ENCODE results near the gene ABCB11.

Gene ABCB11

DNA sequence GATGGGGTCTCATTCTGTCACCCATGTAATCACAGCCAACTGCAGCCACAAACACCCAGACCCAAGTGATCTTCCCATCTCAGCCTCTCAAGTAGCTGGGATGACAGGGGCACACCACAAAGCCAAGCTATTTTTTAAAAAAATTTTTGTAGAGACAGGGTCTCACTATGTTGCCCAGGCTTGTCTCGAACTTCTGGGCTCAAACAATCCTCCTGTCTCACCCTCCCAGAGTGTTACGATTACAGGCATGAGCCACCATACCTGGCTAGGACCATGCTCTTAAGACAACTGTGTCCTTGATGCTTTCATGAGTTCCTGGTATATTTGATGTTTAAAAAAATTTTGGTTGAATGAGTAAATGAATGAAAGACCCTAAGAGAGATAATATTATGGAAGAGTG is 19.4 kb downstream of the ABCB11 start:
- H4K12ac ChIP-seq (ENCODE audit: low read depth, low read length): no peak overlapping the region
- no peak overlapping the region for H3K23ac ChIP-seq (ENCODE audit: low read length)
- no peak overlapping the region for H3K18ac ChIP-seq (ENCODE audit: low read length)
- no peak overlapping the region for H2AK5ac ChIP-seq (ENCODE audit: low read length)
- no peaks in the 10 kb centered on the region for H3K9me3 ChIP-seq (ENCODE audit: insufficient read depth, low read depth, low read length)
- DNase-seq: no peak
- no peak overlapping the region for H2BK5ac ChIP-seq (ENCODE audit: low read depth, low read length, poor library complexity)
- H2BK12ac ChIP-seq (ENCODE audit: low read length): no peak overlapping the region
- no peaks in the 10 kb centered on the region for H3K79me1 ChIP-seq (ENCODE audit: low read length)
- no peaks in the 10 kb centered on the region for H3K27me3 ChIP-seq (ENCODE audit: insufficient read depth, low read length)
- no peak overlapping the region for H3K4ac ChIP-seq (ENCODE audit: low read depth, low read length)
- H3K4me2 ChIP-seq (ENCODE audit: low read length): no peak overlapping the region
- H3K4me3 ChIP-seq (ENCODE audit: low read depth, low read length): no peak overlapping the region
- WGBS (ENCODE audit: extremely low coverage, insufficient coverage, insufficient read length): no CpG with 5 or more reads among the region's 2 CpGs
- H2AFZ ChIP-seq (ENCODE audit: insufficient read depth, low read length, poor library complexity): no peak overlapping the region
- peaks cover 0 to 2% of the 10 kb centered on the region in 2 experiments for H3K4me1 ChIP-seq (ENCODE audit: control insufficient read depth in 1 of 2, insufficient read depth in 2 of 2, low read length in 2 of 2)
- no peaks in the 10 kb centered on the region for H3K79me2 ChIP-seq (ENCODE audit: control insufficient read depth, insufficient read depth, low read length, poor library complexity)
- H3K27ac ChIP-seq (ENCODE audit: low read depth, low read length): no peak overlapping the region
- H3K9ac ChIP-seq (ENCODE audit: low read length): no peak overlapping the region
- H3K36me3 ChIP-seq (ENCODE audit: control insufficient read depth in 1 of 2, insufficient read depth in 2 of 2, low read length in 2 of 2): no peaks in the 10 kb centered on the region
- H2BK120ac ChIP-seq (ENCODE audit: insufficient read depth, low read length, poor library complexity): no peak overlapping the region
- no peak overlapping the region for H4K91ac ChIP-seq (ENCODE audit: low read depth, low read length)
- no peak overlapping the region for H4K8ac ChIP-seq (ENCODE audit: low read depth, low read length)
- no peak overlapping the region for H3K14ac ChIP-seq (ENCODE audit: low read length)

- Histone ChIP-seq H2BK120ac (ENCODE audit: insufficient read depth, low read length, poor library complexity) (no peak overlapping the region), H3K14ac (ENCODE audit: low read length) (no peak overlapping the region), H2BK5ac (ENCODE audit: low read depth, low read length, poor library complexity) (no peak overlapping the region), H3K79me2 (ENCODE audit: control insufficient read depth, insufficient read depth, low read length, poor library complexity) (no peaks in the 10 kb centered on the region), H3K27me3 (ENCODE audit: insufficient read depth, low read length) (no peaks in the 10 kb centered on the region), H3K79me1 (ENCODE audit: low read length) (no peaks in the 10 kb centered on the region), H3K4me3 (ENCODE audit: low read depth, low read length) (no peak overlapping the region), H3K23ac (ENCODE audit: low read length) (no peak overlapping the region), H3K4me2 (ENCODE audit: low read length) (no peak overlapping the region), H4K91ac (ENCODE audit: low read depth, low read length) (no peak overlapping the region), H2AFZ (ENCODE audit: insufficient read depth, low read length, poor library complexity) (no peak overlapping the region), H3K27ac (ENCODE audit: low read depth, low read length) (no peak overlapping the region), H3K4me1 (ENCODE audit: control insufficient read depth in 1 of 2, insufficient read depth in 2 of 2, low read length in 2 of 2) (no peaks in the 10 kb centered on the region), H4K8ac (ENCODE audit: low read depth, low read length) (no peak overlapping the region), H3K4ac (ENCODE audit: low read depth, low read length) (no peak overlapping the region), H3K9me3 (ENCODE audit: insufficient read depth, low read depth, low read length) (no peaks in the 10 kb centered on the region), H3K36me3 (ENCODE audit: control insufficient read depth in 1 of 2, insufficient read depth in 2 of 2, low read length in 2 of 2) (no peaks in the 10 kb centered on the region), H3K18ac (ENCODE audit: low read length) (no peak overlapping the region), H4K12ac (ENCODE audit: low read depth, low read length) (no peak overlapping the region), H3K9ac (ENCODE audit: low read length) (no peak overlapping the region), H2AK5ac (ENCODE audit: low read length) (no peak overlapping the region), H2BK12ac (ENCODE audit: low read length) (no peak overlapping the region)
- WGBS (ENCODE audit: extremely low coverage, insufficient coverage, insufficient read length): no CpG with 5 or more reads among the region's 8 CpGs
- DNase-seq: no peak
Measured at GRCh38 chr2:169010633-169011460, 20.3 kb downstream of the ABCB11 start.

DNA sequence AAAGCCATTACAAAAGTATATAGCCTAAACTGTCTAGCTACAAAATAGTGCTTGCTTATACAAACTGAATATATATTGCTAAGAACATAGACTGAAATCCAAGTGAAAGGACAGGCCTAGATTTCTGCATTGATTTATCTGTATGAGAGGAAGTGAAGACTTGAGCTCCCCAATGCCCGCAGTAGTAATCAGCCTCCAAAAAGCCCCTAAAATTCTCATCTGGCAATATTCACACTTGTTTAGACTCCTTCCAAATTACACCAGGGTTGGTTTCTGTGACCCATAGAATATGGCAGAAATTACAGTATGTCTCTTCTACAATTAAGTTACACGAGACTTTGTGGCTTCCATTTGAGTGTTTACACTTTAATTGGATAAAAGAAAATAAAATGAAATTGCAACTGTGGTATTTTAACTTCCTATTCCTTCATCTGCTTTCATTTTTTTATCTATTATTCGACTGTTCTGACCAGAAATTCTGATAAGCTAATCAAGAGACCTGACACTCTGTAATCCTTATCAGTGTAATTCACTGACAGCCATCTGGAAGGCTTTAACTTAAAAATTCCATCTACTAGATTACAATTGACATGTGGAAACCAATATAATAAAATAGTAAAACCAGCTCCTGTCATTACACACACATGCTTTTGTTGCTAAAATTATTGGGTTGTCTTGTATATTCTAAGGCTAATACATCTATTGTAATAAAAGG is 21.1 kb downstream of the ABCB11 start:
- Histone ChIP-seq H3K79me1 (ENCODE audit: low read length) (no peaks in the 10 kb centered on the region), H3K9ac (ENCODE audit: low read length) (no peak overlapping the region), H2BK5ac (ENCODE audit: low read depth, low read length, poor library complexity) (no peak overlapping the region), H2AFZ (ENCODE audit: insufficient read depth, low read length, poor library complexity) (no peak overlapping the region), H4K91ac (ENCODE audit: low read depth, low read length) (no peak overlapping the region), H3K36me3 (ENCODE audit: control insufficient read depth in 1 of 2, insufficient read depth in 2 of 2, low read length in 2 of 2) (no peaks in the 10 kb centered on the region), H3K4me2 (ENCODE audit: low read length) (no peak overlapping the region), H3K4me3 (ENCODE audit: low read depth, low read length) (no peak overlapping the region), H4K12ac (ENCODE audit: low read depth, low read length) (no peak overlapping the region), H3K18ac (ENCODE audit: low read length) (no peak overlapping the region), H2AK5ac (ENCODE audit: low read length) (no peak overlapping the region), H3K27me3 (ENCODE audit: insufficient read depth, low read length) (no peaks in the 10 kb centered on the region), H3K79me2 (ENCODE audit: control insufficient read depth, insufficient read depth, low read length, poor library complexity) (no peaks in the 10 kb centered on the region), H3K4ac (ENCODE audit: low read depth, low read length) (no peak overlapping the region), H3K27ac (ENCODE audit: low read depth, low read length) (no peak overlapping the region), H3K14ac (ENCODE audit: low read length) (no peak overlapping the region), H2BK120ac (ENCODE audit: insufficient read depth, low read length, poor library complexity) (no peak overlapping the region), H3K4me1 (ENCODE audit: control insufficient read depth in 1 of 2, insufficient read depth in 2 of 2, low read length in 2 of 2) (no peaks in the 10 kb centered on the region), H3K23ac (ENCODE audit: low read length) (no peak overlapping the region), H4K8ac (ENCODE audit: low read depth, low read length) (no peak overlapping the region), H3K9me3 (ENCODE audit: insufficient read depth, low read depth, low read length) (no peaks in the 10 kb centered on the region), H2BK12ac (ENCODE audit: low read length) (no peak overlapping the region)
- no CpG with 5 or more reads among the region's 3 CpGs for WGBS (ENCODE audit: extremely low coverage, insufficient coverage, insufficient read length)
- DNase-seq: no peak

DNA sequence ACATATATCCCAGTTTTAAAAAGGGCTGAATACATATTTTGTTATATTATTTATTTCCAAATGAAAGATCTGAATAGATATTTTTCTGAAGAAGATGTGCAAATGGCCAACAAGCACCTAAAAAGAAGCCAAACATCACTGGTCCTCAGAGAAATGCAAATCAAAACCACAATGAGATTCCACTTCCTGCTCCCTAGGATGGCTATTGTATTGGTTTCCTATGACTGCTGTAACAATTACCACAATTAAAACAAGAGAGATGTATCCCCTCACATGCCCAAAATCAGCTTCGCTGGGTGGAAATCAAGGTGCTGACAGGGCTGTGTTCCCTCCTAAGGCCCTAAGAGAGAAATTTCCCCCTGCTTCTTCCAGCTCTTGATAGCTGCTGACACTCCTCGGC is 23.2 kb downstream of the ABCB11 start:
- Histone ChIP-seq H3K14ac (ENCODE audit: low read length) (no peak overlapping the region), H3K27me3 (ENCODE audit: insufficient read depth, low read length) (no peaks in the 10 kb centered on the region), H2AFZ (ENCODE audit: insufficient read depth, low read length, poor library complexity) (no peak overlapping the region), H3K23ac (ENCODE audit: low read length) (no peak overlapping the region), H4K8ac (ENCODE audit: low read depth, low read length) (no peak overlapping the region), H4K12ac (ENCODE audit: low read depth, low read length) (no peak overlapping the region), H3K4me1 (ENCODE audit: control insufficient read depth in 1 of 2, insufficient read depth in 2 of 2, low read length in 2 of 2) (peaks cover 0 to 2% of the 10 kb centered on the region in 2 experiments), H2AK5ac (ENCODE audit: low read length) (no peak overlapping the region), H2BK5ac (ENCODE audit: low read depth, low read length, poor library complexity) (no peak overlapping the region), H3K36me3 (ENCODE audit: control insufficient read depth in 1 of 2, insufficient read depth in 2 of 2, low read length in 2 of 2) (no peaks in the 10 kb centered on the region), H3K9me3 (ENCODE audit: insufficient read depth, low read depth, low read length) (peaks cover 2% of the 10 kb centered on the region), H3K4ac (ENCODE audit: low read depth, low read length) (no peak overlapping the region), H3K79me1 (ENCODE audit: low read length) (no peaks in the 10 kb centered on the region), H4K91ac (ENCODE audit: low read depth, low read length) (no peak overlapping the region), H2BK12ac (ENCODE audit: low read length) (no peak overlapping the region), H3K79me2 (ENCODE audit: control insufficient read depth, insufficient read depth, low read length, poor library complexity) (no peaks in the 10 kb centered on the region), H3K9ac (ENCODE audit: low read length) (no peak overlapping the region), H2BK120ac (ENCODE audit: insufficient read depth, low read length, poor library complexity) (no peak overlapping the region), H3K4me2 (ENCODE audit: low read length) (no peak overlapping the region), H3K18ac (ENCODE audit: low read length) (no peak overlapping the region), H3K27ac (ENCODE audit: low read depth, low read length) (no peak overlapping the region), H3K4me3 (ENCODE audit: low read depth, low read length) (no peak overlapping the region)
- DNase-seq: no peak
- no CpG with 5 or more reads among the region's 2 CpGs for WGBS (ENCODE audit: extremely low coverage, insufficient coverage, insufficient read length)
